MM.1S (cell line): ENCODE measurements around the gene QRICH1.

Experiments used
- EZH2 ChIP-seq: fragments of 300-600 bp; sonication (generic); optimal IDR thresholded peaks from 2 replicates; pipeline ENCODE3; 2017; ENCODE audit warnings: low read depth, mild to moderate bottlenecking, antibody characterized with exemption, low read length, mixed read lengths
- EZH2phosphoT487 ChIP-seq: fragments of 300-600 bp; sonication (generic); IDR thresholded peaks from 2 replicates; pipeline ENCODE4 v1.6.1; 2018; ENCODE audit warnings: antibody characterized with exemption, low read length
- TF ChIP-seq, protein P1 (sequence below): fragments of 300-600 bp; sonication (generic); IDR thresholded peaks from 2 replicates; pipeline ENCODE4 v1.5.1; 2016; ENCODE audit warnings: antibody characterized with exemption, low read length, mixed read lengths

DNA sequence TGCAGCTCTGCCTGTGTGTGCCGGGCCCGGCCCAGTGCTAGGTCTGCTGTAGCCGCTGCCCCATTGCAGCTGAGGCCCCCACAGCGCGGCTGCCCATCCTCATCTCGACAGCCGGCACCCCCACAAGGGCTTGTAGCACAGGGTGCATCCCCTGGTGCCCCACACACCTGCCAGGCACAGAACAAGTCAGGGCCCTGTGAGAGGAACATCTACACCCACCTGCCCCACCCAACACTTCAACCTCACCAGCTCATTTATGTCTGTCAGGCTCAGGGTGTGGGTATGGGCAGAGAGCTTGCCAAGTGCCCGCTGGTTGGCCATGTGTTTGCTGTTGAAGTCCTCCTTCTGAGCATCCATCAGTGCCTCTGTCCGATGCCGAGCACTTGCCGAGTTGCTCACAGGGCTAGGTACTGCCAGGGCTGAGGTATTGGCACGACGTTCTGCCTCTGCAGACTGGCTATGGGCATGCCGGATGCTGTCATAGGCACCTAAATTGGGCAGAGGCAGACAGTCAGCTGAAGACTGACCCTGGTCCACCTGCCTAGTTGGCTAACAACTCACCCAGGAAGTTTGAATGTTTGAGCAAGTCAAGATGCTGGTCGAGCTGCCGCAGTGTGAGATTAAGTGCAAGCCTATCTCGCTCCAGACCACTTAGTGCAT is 29.1 kb upstream of the QRICH1 start:
- TF ChIP-seq, protein P1, sequence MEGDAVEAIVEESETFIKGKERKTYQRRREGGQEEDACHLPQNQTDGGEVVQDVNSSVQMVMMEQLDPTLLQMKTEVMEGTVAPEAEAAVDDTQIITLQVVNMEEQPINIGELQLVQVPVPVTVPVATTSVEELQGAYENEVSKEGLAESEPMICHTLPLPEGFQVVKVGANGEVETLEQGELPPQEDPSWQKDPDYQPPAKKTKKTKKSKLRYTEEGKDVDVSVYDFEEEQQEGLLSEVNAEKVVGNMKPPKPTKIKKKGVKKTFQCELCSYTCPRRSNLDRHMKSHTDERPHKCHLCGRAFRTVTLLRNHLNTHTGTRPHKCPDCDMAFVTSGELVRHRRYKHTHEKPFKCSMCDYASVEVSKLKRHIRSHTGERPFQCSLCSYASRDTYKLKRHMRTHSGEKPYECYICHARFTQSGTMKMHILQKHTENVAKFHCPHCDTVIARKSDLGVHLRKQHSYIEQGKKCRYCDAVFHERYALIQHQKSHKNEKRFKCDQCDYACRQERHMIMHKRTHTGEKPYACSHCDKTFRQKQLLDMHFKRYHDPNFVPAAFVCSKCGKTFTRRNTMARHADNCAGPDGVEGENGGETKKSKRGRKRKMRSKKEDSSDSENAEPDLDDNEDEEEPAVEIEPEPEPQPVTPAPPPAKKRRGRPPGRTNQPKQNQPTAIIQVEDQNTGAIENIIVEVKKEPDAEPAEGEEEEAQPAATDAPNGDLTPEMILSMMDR: no peak
- TF ChIP-seq EZH2phosphoT487 (no peak), EZH2 (no peak)
